ENCODE results near the gene R3HDML. TPM values are rescaled to one million over a fixed set of nuclear protein-coding genes. Genes with fewer than 3 reads are reported as not detected.
A peak's percentile ranks its signal among the peaks of the same experiment; 100 is the strongest.

R3HDML gene
- total RNA-seq, 1 donor from 2014 or later: not detected

- DNase-seq (ENCODE audit: low read depth in 2 of 2): no peak
These were observed 25.7 kb downstream of the R3HDML start for GRCh38 chr20:44362466-44362940.

- DNase-seq (ENCODE audit: low read depth in 2 of 2): no peak
These were observed 27.2 kb downstream of the R3HDML start for GRCh38 chr20:44364068-44364467.

GRCh38 chr20:44364780-44365179 lies 27.9 kb downstream of the R3HDML start:
- no peak for DNase-seq (ENCODE audit: low read depth in 2 of 2)

GRCh38 chr20:44367746-44368145 lies 30.9 kb downstream of the R3HDML start:
- DNase-seq (ENCODE audit: low read depth in 2 of 2): no peak

GRCh38 chr20:44370639-44371218 lies 33.9 kb downstream of the R3HDML start:
- DNase-seq (ENCODE audit: low read depth in 2 of 2): no peak

GRCh38 chr20:44382641-44383040 lies 45.8 kb downstream of the R3HDML start:
- no peak for DNase-seq (ENCODE audit: low read depth in 2 of 2)

GRCh38 chr20:44384423-44385027 lies 47.7 kb downstream of the R3HDML start:
- peak; percentile 30 to 64 for DNase-seq (ENCODE audit: low read depth in 2 of 2)

GRCh38 chr20:44388466-44389023 lies 51.7 kb downstream of the R3HDML start:
- peak; percentile 23 to 64 for DNase-seq (ENCODE audit: low read depth in 2 of 2)

GRCh38 chr20:44389871-44390270 lies 53.0 kb downstream of the R3HDML start:
- DNase-seq (ENCODE audit: low read depth in 2 of 2): no peak

- DNase-seq (ENCODE audit: low read depth in 2 of 2): no peak
These were observed 53.4 kb downstream of the R3HDML start for GRCh38 chr20:44390280-44390679.

GRCh38 chr20:44392088-44392775 lies 55.4 kb downstream of the R3HDML start:
- no peak for DNase-seq (ENCODE audit: low read depth in 2 of 2)

- no peak for DNase-seq (ENCODE audit: low read depth in 2 of 2)
These were observed 56.1 kb downstream of the R3HDML start for GRCh38 chr20:44392776-44393607.

GRCh38 chr20:44393608-44394451 lies 57.0 kb downstream of the R3HDML start:
- DNase-seq (ENCODE audit: low read depth in 2 of 2): no peak

GRCh38 chr20:44394452-44394701 lies 57.5 kb downstream of the R3HDML start:
- no peak for DNase-seq (ENCODE audit: low read depth in 2 of 2)

GRCh38 chr20:44394702-44395460 lies 58.0 kb downstream of the R3HDML start:
- no peak for DNase-seq (ENCODE audit: low read depth in 2 of 2)

GRCh38 chr20:44395461-44396340 lies 58.9 kb downstream of the R3HDML start:
- DNase-seq (ENCODE audit: low read depth in 2 of 2): no peak

- DNase-seq (ENCODE audit: low read depth in 2 of 2): no peak
These were observed 59.7 kb downstream of the R3HDML start for GRCh38 chr20:44396369-44397130.

GRCh38 chr20:44398335-44398734 lies 61.5 kb downstream of the R3HDML start:
- no peak for DNase-seq (ENCODE audit: low read depth in 2 of 2)
